Neuronal stem cell (in vitro differentiated cells): ENCODE measurements around the gene NREP.

ENCODE experiments used
- DNase-seq: peaks from one replicate; pipeline ENCODE4 v3.0.0-alpha.2; 2013; ENCODE audit warnings: low spot score
- H2AFZ ChIP-seq: one replicate; pipeline ENCODE4 v1.6.1; 2013; ENCODE audit warnings: mild to moderate bottlenecking, low read length, inconsistent platforms
- H2AK5ac ChIP-seq: 2 replicates; pipeline ENCODE4 v1.6.1; 2013; ENCODE audit warnings: low read depth, mild to moderate bottlenecking, inconsistent platforms, low read length, moderate library complexity, mixed read lengths
- H2BK120ac ChIP-seq: 2 replicates; pipeline ENCODE4 v1.6.1; 2013; ENCODE audit warnings: low read depth, mild to moderate bottlenecking, inconsistent platforms, low read length, moderate library complexity, mixed read lengths
- H2BK12ac ChIP-seq: one replicate; pipeline ENCODE4 v1.6.1; 2013; ENCODE audit warnings: low read length, inconsistent platforms
- H2BK15ac ChIP-seq: 2 replicates; pipeline ENCODE4 v1.6.1; 2013; ENCODE audit warnings: mild to moderate bottlenecking, low read length, inconsistent platforms, mixed read lengths
- H2BK5ac ChIP-seq: one replicate; pipeline ENCODE4 v1.6.1; 2013; ENCODE audit warnings: inconsistent platforms, mild to moderate bottlenecking, low read length, moderate library complexity
- H3K14ac ChIP-seq: one replicate; pipeline ENCODE4 v1.6.1; 2013; ENCODE audit warnings: low read length, inconsistent platforms
- H3K18ac ChIP-seq: 2 replicates; pipeline ENCODE4 v1.6.1; 2013; ENCODE audit warnings: low read length, inconsistent platforms
- H3K23ac ChIP-seq: 2 replicates; pipeline ENCODE4 v1.6.1; 2013; ENCODE audit warnings: low read depth, mild to moderate bottlenecking, mixed read lengths, low read length, inconsistent platforms; ENCODE audit not compliant: poor library complexity
- H3K27ac ChIP-seq: replicated peaks from 3 replicates; pipeline ENCODE4 v1.5.1; 2013; ENCODE audit warnings: low read length, inconsistent platforms
- H3K27me3 ChIP-seq, 3 experiments: 2 replicates each; pipeline ENCODE4 v1.6.1; 2013; ENCODE audit warnings: low read length in 3 of 3, mild to moderate bottlenecking in 2 of 3, inconsistent platforms in 1 of 3, low read depth in 1 of 3, mixed read lengths in 1 of 3, moderate library complexity in 1 of 3; ENCODE audit not compliant: control insufficient read depth in 3 of 3, insufficient read depth in 3 of 3
- H3K36me3 ChIP-seq, 2 donors: replicated peaks in 1 of 2; 2 replicates each; pipeline ENCODE4 v1.6.1; 2013; ENCODE audit warnings: low read length in 2 of 2; ENCODE audit not compliant: control insufficient read depth in 2 of 2, insufficient read depth in 2 of 2
- H3K4ac ChIP-seq: 2 replicates; pipeline ENCODE4 v1.6.1; 2013; ENCODE audit warnings: inconsistent platforms, mild to moderate bottlenecking, low read length, moderate library complexity
- H3K4me1 ChIP-seq, 2 donors: 1 replicate in 1 of 2; 2 replicates in 1 of 2; pipeline ENCODE4 v1.6.1; 2013; ENCODE audit warnings: low read length in 2 of 2, low read depth in 1 of 2; ENCODE audit not compliant: control insufficient read depth in 2 of 2, insufficient read depth in 1 of 2
- H3K4me2 ChIP-seq: one replicate; pipeline ENCODE4 v1.6.1; 2013; ENCODE audit warnings: mild to moderate bottlenecking, low read length, inconsistent platforms; ENCODE audit not compliant: insufficient read depth, poor library complexity, severe bottlenecking
- H3K4me3 ChIP-seq, 2 donors: 2 replicates each; pipeline ENCODE4 v1.5.1; 2013; ENCODE audit warnings: low read length in 2 of 2, mild to moderate bottlenecking in 2 of 2, inconsistent platforms in 1 of 2, moderate library complexity in 1 of 2
- H3K79me1 ChIP-seq: one replicate; pipeline ENCODE4 v1.6.1; 2013; ENCODE audit warnings: low read depth, mild to moderate bottlenecking, inconsistent platforms, low read length, moderate library complexity
- H3K9ac ChIP-seq: one replicate; pipeline ENCODE4 v1.6.1; 2013; ENCODE audit warnings: mild to moderate bottlenecking, low read depth, low read length, inconsistent platforms; ENCODE audit not compliant: poor library complexity
- H3K9me3 ChIP-seq, 2 donors: replicated peaks in 1 of 2; 2 replicates each; pipeline versions ENCODE3 to v1.6.1; 2013; ENCODE audit warnings: low read length in 2 of 2, mild to moderate bottlenecking in 2 of 2, inconsistent platforms in 1 of 2, low read depth in 1 of 2, mixed read lengths in 1 of 2, moderate library complexity in 1 of 2; ENCODE audit not compliant: control insufficient read depth in 2 of 2, insufficient read depth in 1 of 2
- H4K8ac ChIP-seq: one replicate; pipeline ENCODE4 v1.6.1; 2013; ENCODE audit warnings: low read depth, mild to moderate bottlenecking, inconsistent platforms, low read length, moderate library complexity
- H4K91ac ChIP-seq: one replicate; pipeline ENCODE4 v1.6.1; 2013; ENCODE audit warnings: low read length, low read depth, mild to moderate bottlenecking, inconsistent platforms; ENCODE audit not compliant: poor library complexity
- WGBS, 2 donors: extraction: QIAGEN DNeasy Blood & Tissue Kit; methylation state at CpG; one replicate each; pipeline ENCODE4 v1.1.7; 2013; ENCODE audit warnings: missing lambda C conversion rate in 2 of 2, mixed read lengths in 1 of 2; ENCODE audit not compliant: insufficient read length in 2 of 2, insufficient replicate concordance in 1 of 2; ENCODE audit errors: extremely low coverage in 2 of 2; 5-methylcytosine and 5-hydroxymethylcytosine counted together

NREP gene

GRCh38 chr5:111739416-111739815 is 17.6 kb downstream of the NREP start:
- Histone ChIP-seq H2BK12ac (no peak overlapping the region), H3K79me1 (peaks cover 3% of the 10 kb centered on the region), H4K91ac (no peak overlapping the region), H3K9me3 (peaks cover 0 to 8% of the 10 kb centered on the region in 2 donors), H2AK5ac (no peak overlapping the region), H2BK15ac (no peak overlapping the region), H4K8ac (no peak overlapping the region), H2BK120ac (no peak overlapping the region), H3K4me3 (no peak overlapping the region), H2BK5ac (no peak overlapping the region), H3K9ac (no peak overlapping the region), H3K4me1 (peaks cover 17 to 30% of the 10 kb centered on the region in 2 donors), H3K27me3 (no peaks in the 10 kb centered on the region), H3K14ac (no peak overlapping the region), H3K4me2 (no peak overlapping the region), H3K36me3 (peaks cover 2 to 78% of the 10 kb centered on the region in 2 donors), H2AFZ (no peak overlapping the region), H3K23ac (no peak overlapping the region), H3K4ac (no peak overlapping the region), H3K18ac (no peak overlapping the region), H3K27ac (no peak overlapping the region)
- DNase-seq, result no peak
- WGBS, 2 donors, result no CpG with 5 or more reads among the region's 3 CpGs

GRCh38 chr5:111738118-111738517 is 18.9 kb downstream of the NREP start:
- H2AFZ ChIP-seq, result no peak overlapping the region
- no peak overlapping the region for H2AK5ac ChIP-seq
- H3K9me3 ChIP-seq, result peaks cover 0 to 8% of the 10 kb centered on the region in 2 donors
- DNase-seq, result no peak
- peaks cover 5% of the 10 kb centered on the region for H3K79me1 ChIP-seq
- no peak overlapping the region for H3K18ac ChIP-seq
- H2BK120ac ChIP-seq, result no peak overlapping the region
- H3K4me2 ChIP-seq, result no peak overlapping the region
- no CpG with 5 or more reads among the region's 5 CpGs for WGBS, 2 donors
- no peak overlapping the region for H2BK5ac ChIP-seq
- no peak overlapping the region for H3K27ac ChIP-seq
- no peaks in the 10 kb centered on the region for H3K27me3 ChIP-seq
- H3K4me3 ChIP-seq, result no peak overlapping the region
- H3K23ac ChIP-seq, result no peak overlapping the region
- H3K36me3 ChIP-seq, result peaks cover 8 to 90% of the 10 kb centered on the region in 2 donors
- no peak overlapping the region for H2BK12ac ChIP-seq
- H3K4me1 ChIP-seq, result peaks cover 17 to 18% of the 10 kb centered on the region in 2 donors
- no peak overlapping the region for H3K4ac ChIP-seq
- H3K14ac ChIP-seq, result no peak overlapping the region
- H2BK15ac ChIP-seq, result no peak overlapping the region
- H4K8ac ChIP-seq, result no peak overlapping the region
- no peak overlapping the region for H4K91ac ChIP-seq
- H3K9ac ChIP-seq, result no peak overlapping the region

- Histone ChIP-seq H4K91ac (no peak overlapping the region), H3K4me3 (no peak overlapping the region), H3K14ac (no peak overlapping the region), H3K4me2 (no peak overlapping the region), H3K4ac (no peak overlapping the region), H3K27me3 (no peaks in the 10 kb centered on the region), H3K27ac (no peak overlapping the region), H2AFZ (no peak overlapping the region), H2AK5ac (no peak overlapping the region), H2BK5ac (no peak overlapping the region), H2BK120ac (no peak overlapping the region), H3K4me1 (peaks cover 14 to 16% of the 10 kb centered on the region in 2 donors), H3K36me3 (peaks cover 9 to 94% of the 10 kb centered on the region in 2 donors), H4K8ac (no peak overlapping the region), H3K79me1 (peaks cover 5% of the 10 kb centered on the region), H3K9ac (no peak overlapping the region), H2BK15ac (no peak overlapping the region), H3K9me3 (peaks cover 0 to 8% of the 10 kb centered on the region in 2 donors), H3K23ac (no peak overlapping the region), H2BK12ac (no peak overlapping the region), H3K18ac (no peak overlapping the region)
- no peak for DNase-seq
- no CpG with 5 or more reads among the region's 1 CpG for WGBS, 2 donors
Measured at GRCh38 chr5:111737716-111738115, 19.3 kb downstream of the NREP start.

- no peak for DNase-seq
- no peak overlapping the region for H2AK5ac ChIP-seq
- H3K36me3 ChIP-seq, result peaks cover 13 to 100% of the 10 kb centered on the region in 2 donors
- H3K9ac ChIP-seq, result no peak overlapping the region
- H3K27ac ChIP-seq, result no peak overlapping the region
- no peak overlapping the region for H4K91ac ChIP-seq
- WGBS, 2 donors, result no CpG with 5 or more reads among the region's 8 CpGs
- H3K9me3 ChIP-seq, result peaks cover 0 to 3% of the 10 kb centered on the region in 2 donors
- H3K14ac ChIP-seq, result no peak overlapping the region
- no peak overlapping the region for H3K18ac ChIP-seq
- H4K8ac ChIP-seq, result no peak overlapping the region
- no peak overlapping the region for H3K4ac ChIP-seq
- peaks cover 2 to 7% of the 10 kb centered on the region in 2 donors for H3K4me1 ChIP-seq
- no peak overlapping the region for H2BK15ac ChIP-seq
- H3K4me2 ChIP-seq, result no peak overlapping the region
- H2BK5ac ChIP-seq, result no peak overlapping the region
- H2AFZ ChIP-seq, result no peak overlapping the region
- H3K79me1 ChIP-seq, result peaks cover 5% of the 10 kb centered on the region
- no peak overlapping the region for H3K4me3 ChIP-seq
- H2BK120ac ChIP-seq, result no peak overlapping the region
- no peak overlapping the region for H2BK12ac ChIP-seq
- no peaks in the 10 kb centered on the region for H3K27me3 ChIP-seq
- H3K23ac ChIP-seq, result no peak overlapping the region
Measured at GRCh38 chr5:111735583-111736270, 21.3 kb downstream of the NREP start.
